H1 (cell line): ENCODE data around the gene PPP6C. TPM values are rescaled to one million over a fixed set of nuclear protein-coding genes. Genes with fewer than 3 reads are reported as not detected.
"Not testable (repeated sequence)": the region's sequence is repeated elsewhere in the genome, so short reads cannot be mapped to it uniquely, and the experiment has no call there.

Source experiments
- CTCF ChIA-PET: fragments of 300-600 bp; sonication (Branson Sonifier 250); formaldehyde crosslinking; loops from one replicate; lab custom pipeline; 2021; ENCODE audit not compliant: partially characterized antibody; lab: Charles Lee
- POLR2A ChIA-PET: fragments of 300-600 bp; sonication (Branson Sonifier 250); formaldehyde crosslinking; loops from one replicate; lab custom pipeline; 2021; ENCODE audit warnings: inconsistent platforms; ENCODE audit not compliant: partially characterized antibody; lab: Charles Lee
- DNase-seq, 2 experiments: peaks; one replicate each; pipeline versions ENCODE4 v3.0.0 to v3.0.0-alpha.2; 2010 to 2022; ENCODE audit warnings: low spot score in 2 of 2, low read depth in 1 of 2, mixed read lengths in 1 of 2
- FAIRE-seq: peaks from 2 replicates; lab custom pipeline; 2011; peaks lifted over from hg19 to GRCh38; lab: Jason Lieb, UNC
- H2AFZ ChIP-seq: 2 replicates; pipeline ENCODE4 v1.8.1; 2012; ENCODE audit warnings: low read length, inconsistent platforms
- H2AK5ac ChIP-seq: 2 replicates; pipeline ENCODE4 v1.6.1; 2013; ENCODE audit warnings: low read depth, low read length
- H2BK120ac ChIP-seq: replicated peaks from 2 replicates; pipeline ENCODE3; 2013; ENCODE audit warnings: low read depth, low read length, inconsistent platforms
- H2BK12ac ChIP-seq: 2 replicates; pipeline ENCODE4 v1.6.1; 2013; ENCODE audit warnings: low read depth, low read length
- H2BK15ac ChIP-seq: 2 replicates; pipeline ENCODE4 v1.6.1; 2013; ENCODE audit warnings: low read length
- H2BK20ac ChIP-seq: 2 replicates; pipeline ENCODE4 v1.6.1; 2013; ENCODE audit warnings: low read length
- H2BK5ac ChIP-seq: 2 replicates; pipeline ENCODE4 v1.6.1; 2013; ENCODE audit warnings: low read depth, low read length
- H3K14ac ChIP-seq: 2 replicates; pipeline ENCODE4 v1.6.1; 2013; ENCODE audit warnings: inconsistent platforms; ENCODE audit not compliant: insufficient read length
- H3K18ac ChIP-seq: 2 replicates; pipeline ENCODE4 v1.6.1; 2013; ENCODE audit warnings: low read length; ENCODE audit errors: extremely low read depth
- H3K23ac ChIP-seq: 2 replicates; pipeline ENCODE4 v1.6.1; 2013; ENCODE audit warnings: inconsistent platforms; ENCODE audit not compliant: insufficient read length
- H3K23me2 ChIP-seq: 2 replicates; pipeline ENCODE4 v1.6.1; 2013; ENCODE audit warnings: low read depth, low read length
- H3K27ac ChIP-seq: 2 replicates; pipeline ENCODE4 v1.6.1; 2011; ENCODE audit warnings: low read depth, low read length, inconsistent platforms
- H3K27me3 ChIP-seq, 4 experiments: replicated peaks in 1 of 4; 1 replicate in 1 of 4; 2 replicates in 3 of 4; pipeline versions ENCODE4 v1.6.1 to v1.8.1; 2011 to 2013; ENCODE audit warnings: low read length in 3 of 4, mild to moderate bottlenecking in 3 of 4, inconsistent platforms in 2 of 4, mixed read lengths in 2 of 4, moderate library complexity in 1 of 4; ENCODE audit not compliant: control insufficient read depth in 3 of 4, insufficient read depth in 3 of 4; ENCODE audit errors: extremely low read depth in 1 of 4
- H3K36me3 ChIP-seq, 4 experiments: 2 replicates each; pipeline versions ENCODE4 v1.6.1 to v1.8.1; 2011 to 2013; ENCODE audit warnings: mild to moderate bottlenecking in 4 of 4, low read length in 3 of 4, moderate library complexity in 2 of 4, control low read depth in 1 of 4, inconsistent platforms in 1 of 4; ENCODE audit not compliant: insufficient read depth in 4 of 4, control insufficient read depth in 2 of 4
- H3K4ac ChIP-seq: replicated peaks from 2 replicates; pipeline ENCODE3; 2013; ENCODE audit warnings: low read length, low read depth, mixed read lengths, inconsistent platforms; ENCODE audit not compliant: insufficient read length
- H3K4me1 ChIP-seq, 4 experiments: replicated peaks in 1 of 4; 1 replicate in 1 of 4; 2 replicates in 3 of 4; pipeline versions ENCODE4 v1.6.1 to v1.8.1; 2011 to 2013; ENCODE audit warnings: low read length in 3 of 4, inconsistent platforms in 2 of 4, mixed read lengths in 1 of 4; ENCODE audit not compliant: insufficient read depth in 4 of 4, control insufficient read depth in 3 of 4
- H3K4me2 ChIP-seq, 2 experiments: 2 replicates each; pipeline versions ENCODE4 v1.6.1 to v1.8.1; 2011 to 2013; ENCODE audit warnings: low read depth in 2 of 2, low read length in 2 of 2, control low read depth in 1 of 2, inconsistent platforms in 1 of 2, mild to moderate bottlenecking in 1 of 2; ENCODE audit not compliant: insufficient read depth in 1 of 2
- H3K4me3 ChIP-seq, 4 experiments: fragments of 200-600, 300-600 bp in 1 of 4; sonication (generic), shearing (Covaris generic), sonication (Bioruptor Twin) in 1 of 4; 2 replicates each; pipeline versions ENCODE4 v1.5.1 to v1.8.1; 2011 to 2016; ENCODE audit warnings: low read length in 4 of 4, low read depth in 3 of 4, control low read depth in 2 of 4, inconsistent platforms in 2 of 4, mild to moderate bottlenecking in 2 of 4, mixed read lengths in 1 of 4, moderate library complexity in 1 of 4; ENCODE audit not compliant: insufficient read depth in 2 of 4; ENCODE audit errors: extremely low read depth in 1 of 4
- H3K56ac ChIP-seq: replicated peaks from 2 replicates; pipeline ENCODE3; 2013; ENCODE audit warnings: low read depth, mild to moderate bottlenecking, mixed read lengths, low read length, inconsistent platforms; ENCODE audit not compliant: insufficient read length
- H3K79me1 ChIP-seq: 2 replicates; pipeline ENCODE4 v1.6.1; 2013; ENCODE audit warnings: low read depth, low read length, control low read depth
- H3K79me2 ChIP-seq, 2 experiments: 2 replicates each; pipeline versions ENCODE4 v1.6.1 to v1.8.1; 2012 to 2013; ENCODE audit warnings: low read length in 2 of 2, mild to moderate bottlenecking in 2 of 2, inconsistent platforms in 1 of 2; ENCODE audit not compliant: insufficient read depth in 2 of 2, control insufficient read depth in 1 of 2
- H3K9ac ChIP-seq, 4 experiments: replicated peaks in 1 of 4; 1 replicate in 1 of 4; 2 replicates in 3 of 4; pipeline versions ENCODE4 v1.6.1 to v1.8.1; 2011 to 2013; ENCODE audit warnings: low read depth in 3 of 4, low read length in 3 of 4, control low read depth in 2 of 4, mild to moderate bottlenecking in 2 of 4, moderate library complexity in 2 of 4, inconsistent platforms in 1 of 4; ENCODE audit errors: extremely low read depth in 1 of 4
- H3K9me3 ChIP-seq, 2 experiments: 2 replicates each; pipeline versions ENCODE4 v1.6.1 to v1.8.1; 2012 to 2013; ENCODE audit warnings: mild to moderate bottlenecking in 2 of 2, moderate library complexity in 2 of 2, control low read depth in 1 of 2, inconsistent platforms in 1 of 2, low read depth in 1 of 2, low read length in 1 of 2, mixed read lengths in 1 of 2; ENCODE audit not compliant: insufficient read depth in 2 of 2
- H4K20me1 ChIP-seq, 2 experiments: replicated peaks in 1 of 2; 2 replicates each; pipeline versions ENCODE3 to v1.8.1; 2011 to 2013; ENCODE audit warnings: inconsistent platforms in 2 of 2, low read length in 2 of 2, mild to moderate bottlenecking in 1 of 2; ENCODE audit not compliant: insufficient read depth in 2 of 2, control insufficient read depth in 1 of 2
- H4K5ac ChIP-seq: 2 replicates; pipeline ENCODE4 v1.6.1; 2013; ENCODE audit warnings: low read length, low read depth, mixed read lengths, inconsistent platforms; ENCODE audit not compliant: insufficient read length
- H4K8ac ChIP-seq: 2 replicates; pipeline ENCODE4 v1.8.0; 2013; ENCODE audit warnings: mild to moderate bottlenecking, moderate library complexity, low read length, inconsistent platforms; ENCODE audit not compliant: insufficient read depth; ENCODE audit errors: extremely low read depth
- H4K91ac ChIP-seq: replicated peaks from 2 replicates; pipeline ENCODE3; 2013; ENCODE audit warnings: low read length, mixed read lengths, inconsistent platforms; ENCODE audit not compliant: insufficient read length
- WGBS, 2 experiments: shearing (Covaris generic) in 1 of 2; methylation state at CpG; one replicate each; pipeline versions ENCODE4 v1.1.6 to v1.1.7; 2013 to 2015; ENCODE audit warnings: low lambda C conversion rate in 2 of 2, mixed read lengths in 2 of 2, inconsistent platforms in 1 of 2, low coverage in 1 of 2, missing lambda C conversion rate in 1 of 2; ENCODE audit not compliant: insufficient replicate concordance in 2 of 2, insufficient coverage in 1 of 2, insufficient read length in 1 of 2; ENCODE audit errors: extremely low coverage in 1 of 2, missing lambda C conversion rate in 1 of 2; 5-methylcytosine and 5-hydroxymethylcytosine counted together
- polyA plus RNA-seq, 7 experiments: library from polyadenylated mRNA; depleted of rRNA in 3 of 7; stranded (reverse) in 5 of 7; unstranded in 2 of 7; fragments of >200 nt in 5 of 7; fragments of 200-250 nt in 2 of 7; gene quantifications; 1 replicate in 5 of 7; 2 replicates in 1 of 7; 4 replicates in 1 of 7; pipeline versions ENCODE4 v1.2.1 to v1.2.3, GENCODE V29; 2011 to 2013; ENCODE audit warnings: missing spikeins in 2 of 7, mixed read lengths in 2 of 7
- total RNA-seq: library from RNA; stranded (reverse); fragmentation: NEBNext Ultra II Directional; extraction: Animal tissue kit (Norgen Biotek cat#: 25700); gene quantifications from 2 replicates; pipeline ENCODE4 v1.2.1, GENCODE V29; 2021

The PPP6C gene
- total and polyA plus RNA-seq, 2 of the 8 experiments (the other 6 are each of a cell fraction or from before 2014, with no cell fraction given): 22.8 to 52.3 TPM

DNA sequence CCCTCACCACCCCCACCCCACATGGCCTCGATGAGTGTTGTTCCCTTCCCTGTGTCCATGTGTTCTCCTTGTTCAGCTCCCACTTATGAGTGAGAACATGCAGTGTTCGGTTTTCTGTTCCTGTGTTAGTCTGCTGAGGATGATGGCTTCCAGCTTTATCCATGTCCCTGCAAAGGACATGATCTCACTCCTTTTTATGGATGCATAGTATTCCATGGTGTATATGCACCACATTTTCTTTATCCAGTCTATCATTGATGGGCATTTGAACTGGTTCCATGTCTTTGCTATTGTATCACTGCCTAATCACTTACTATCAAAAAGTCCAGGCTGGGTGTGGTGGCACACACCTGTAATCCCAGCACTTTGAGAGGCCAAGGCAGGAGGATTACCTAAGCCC, 70.9 kb downstream of the PPP6C start:
- H3K14ac ChIP-seq, H4K20me1 ChIP-seq, H3K4ac ChIP-seq, H3K27ac ChIP-seq, H3K4me2 ChIP-seq, H3K23me2 ChIP-seq, H3K4me3 ChIP-seq, H3K27me3 ChIP-seq, H2BK15ac ChIP-seq, H4K8ac ChIP-seq, H2BK120ac ChIP-seq, H4K91ac ChIP-seq, POLR2A ChIA-PET, H3K9ac ChIP-seq, CTCF ChIA-PET, FAIRE-seq, DNase-seq, H3K4me1 ChIP-seq, H3K56ac ChIP-seq, H2AFZ ChIP-seq, H2BK20ac ChIP-seq, H3K18ac ChIP-seq, H2AK5ac ChIP-seq, H3K23ac ChIP-seq, H2BK12ac ChIP-seq, H2BK5ac ChIP-seq, H3K79me1 ChIP-seq, H3K36me3 ChIP-seq, H4K5ac ChIP-seq, H3K9me3 ChIP-seq: not testable (repeated sequence)
- peaks cover 0 to 30% of the 10 kb centered on the region in 2 experiments; a peak in 3 of 4 replicates for H3K79me2 ChIP-seq
- WGBS, 2 experiments: 90% methylated on average over 2 of the region's 2 CpGs; no CpG with 5 or more reads in 1 of the 2 experiments

GRCh38 chr9:125114503-125114902, 75.1 kb downstream of the PPP6C start:
- not testable (repeated sequence) for H3K9ac ChIP-seq, H4K91ac ChIP-seq, H4K8ac ChIP-seq, H2BK12ac ChIP-seq, H3K23ac ChIP-seq, H3K27ac ChIP-seq, H4K5ac ChIP-seq, DNase-seq, H2BK15ac ChIP-seq, H3K18ac ChIP-seq, H3K4me3 ChIP-seq, H3K36me3 ChIP-seq, H2BK120ac ChIP-seq, H3K9me3 ChIP-seq, H2BK20ac ChIP-seq, H2BK5ac ChIP-seq, H3K14ac ChIP-seq, H2AFZ ChIP-seq, H2AK5ac ChIP-seq, H3K4ac ChIP-seq, FAIRE-seq, H3K79me1 ChIP-seq, H3K4me1 ChIP-seq, H3K4me2 ChIP-seq, H3K56ac ChIP-seq, H4K20me1 ChIP-seq, H3K23me2 ChIP-seq, H3K27me3 ChIP-seq
- 94% methylated on average over 4 of the region's 4 CpGs; no CpG with 5 or more reads in 1 of the 2 experiments for WGBS, 2 experiments
- ChIA-PET CTCF (interaction anchor here (0.6 to 1.4 kb wide), 4 partner anchors 9 to 248 kb away, joined by 3 to 4 read pairs (median 4); no protein-coding TSS in a partner anchor), POLR2A (interaction anchor here (1.4 kb wide), 1 partner anchor 10 kb away, joined by 3 read pairs; no protein-coding TSS in a partner anchor)
- peaks cover 0 to 41% of the 10 kb centered on the region in 2 experiments; a peak in 3 of 4 replicates for H3K79me2 ChIP-seq
